HG03097 (cell line): Measurements from ENCODE around the gene EZH2.

Experiments used
- ATAC-seq: cut with Tn5 transposase; IDR thresholded peaks from one replicate; pipeline ENCODE4 v1.9.1; 2021; ENCODE audit not compliant: unreplicated experiment, low FRiP score

Gene EZH2

GRCh38 chr7:148884049-148884298 lies at the start of gene EZH2:
Gene EZH2 (minus strand): TSS chr7:148884291. CDS start chr7:148847298, 36,993 bp downstream.
- peak; percentile 31 for ATAC-seq

- no peak for ATAC-seq
These were observed 47.4 kb upstream of the EZH2 start for GRCh38 chr7:148931470-148931869.

GRCh38 chr7:148930335-148930734 lies 46.2 kb upstream of the EZH2 start:
- ATAC-seq, result no peak

GRCh38 chr7:148929176-148929575 lies 45.1 kb upstream of the EZH2 start:
- ATAC-seq, result no peak

- no peak for ATAC-seq
These were observed 43.3 kb upstream of the EZH2 start for GRCh38 chr7:148927123-148928045.

GRCh38 chr7:148925836-148926235 lies 41.7 kb upstream of the EZH2 start:
- no peak for ATAC-seq

GRCh38 chr7:148924011-148924410 lies 39.9 kb upstream of the EZH2 start:
- ATAC-seq, result no peak

- ATAC-seq, result no peak
These were observed 37.7 kb upstream of the EZH2 start for GRCh38 chr7:148921806-148922205.

- no peak for ATAC-seq
These were observed 37.1 kb upstream of the EZH2 start for GRCh38 chr7:148921189-148921588.

GRCh38 chr7:148919859-148920258 lies 35.8 kb upstream of the EZH2 start:
- no peak for ATAC-seq

- no peak for ATAC-seq
These were observed 34.0 kb upstream of the EZH2 start for GRCh38 chr7:148918058-148918596.

GRCh38 chr7:148916186-148916585 lies 32.1 kb upstream of the EZH2 start:
- ATAC-seq, result no peak

- ATAC-seq, result no peak
These were observed 31.1 kb upstream of the EZH2 start for GRCh38 chr7:148915211-148915610.

- ATAC-seq, result no peak
These were observed 30.2 kb upstream of the EZH2 start for GRCh38 chr7:148914208-148914777.

GRCh38 chr7:148912758-148913541 lies 28.9 kb upstream of the EZH2 start:
- peak; percentile 58 for ATAC-seq

GRCh38 chr7:148912151-148912550 lies 28.1 kb upstream of the EZH2 start:
- ATAC-seq, result no peak

GRCh38 chr7:148911626-148912025 lies 27.5 kb upstream of the EZH2 start:
- no peak for ATAC-seq

- no peak for ATAC-seq
These were observed 25.5 kb upstream of the EZH2 start for GRCh38 chr7:148909568-148909967.

GRCh38 chr7:148906707-148907498 lies 22.8 kb upstream of the EZH2 start:
- ATAC-seq, result no peak

GRCh38 chr7:148905093-148905666 lies 21.1 kb upstream of the EZH2 start:
- no peak for ATAC-seq
